HG02798 (cell line): ENCODE results near the gene METTL15.
"Not testable (repeated sequence)": the region's sequence is repeated elsewhere in the genome, so short reads cannot be mapped to it uniquely, and the experiment has no call there.

Experiments
- ATAC-seq: cut with Tn5 transposase; IDR thresholded peaks from one replicate; pipeline ENCODE4 v1.9.1; 2021; ENCODE audit warnings: mild to moderate bottlenecking; ENCODE audit not compliant: unreplicated experiment, poor library complexity

The METTL15 gene

DNA sequence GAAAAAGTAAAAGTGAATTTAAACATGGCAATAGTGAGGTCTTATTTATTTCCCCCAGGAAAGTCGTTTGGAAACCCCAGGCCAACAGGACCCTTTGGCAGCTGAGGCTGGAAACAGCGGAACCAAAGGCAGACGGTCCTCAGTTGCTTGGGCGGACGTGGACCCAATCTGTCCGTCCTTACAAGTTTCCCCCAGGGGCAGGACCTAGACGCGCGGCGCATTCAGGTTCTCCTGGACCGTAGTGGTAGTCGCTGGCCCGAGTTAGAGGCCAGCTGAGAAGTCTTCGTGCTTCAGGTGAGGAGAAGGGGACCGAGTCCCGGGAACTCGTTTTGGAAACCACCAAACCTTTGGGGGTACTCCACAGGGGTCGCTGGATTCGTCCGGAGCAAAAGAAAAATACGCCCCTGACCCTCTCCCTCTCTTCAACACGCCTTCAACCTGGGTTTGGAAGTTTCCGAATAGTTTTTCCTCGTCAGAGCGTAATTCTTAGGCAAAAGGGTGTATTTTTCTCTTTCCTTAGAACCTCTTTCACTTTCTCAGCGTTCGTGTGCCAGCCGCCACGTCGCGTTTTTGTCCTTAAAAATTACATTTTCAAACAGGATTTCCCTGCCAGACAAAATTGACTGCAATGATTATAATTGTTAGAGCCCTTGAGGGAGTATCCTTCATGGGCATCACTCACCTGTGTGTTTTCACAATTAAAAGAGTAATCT lies 2.1 kb downstream of the METTL15 start:
- peak; percentile 50 for ATAC-seq

DNA sequence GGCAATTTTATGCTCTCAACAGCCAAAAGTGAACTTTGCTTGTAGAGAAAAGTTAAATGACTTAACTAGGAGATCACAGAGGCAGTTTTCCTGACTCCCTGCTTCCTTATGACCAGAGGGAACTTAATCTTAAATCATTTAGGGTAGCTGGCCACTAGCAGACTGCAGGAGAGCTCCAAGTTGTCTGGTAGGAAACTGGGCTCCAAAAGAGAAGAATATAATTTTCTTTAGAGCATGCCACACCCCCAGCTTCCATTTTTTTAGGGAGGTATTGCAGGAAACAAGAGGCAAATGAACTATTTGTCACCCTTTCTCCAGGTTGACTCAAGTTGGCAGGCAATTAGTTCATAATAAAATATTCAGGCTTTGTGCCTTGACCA lies 2.6 kb downstream of the METTL15 start:
- no peak for ATAC-seq

DNA sequence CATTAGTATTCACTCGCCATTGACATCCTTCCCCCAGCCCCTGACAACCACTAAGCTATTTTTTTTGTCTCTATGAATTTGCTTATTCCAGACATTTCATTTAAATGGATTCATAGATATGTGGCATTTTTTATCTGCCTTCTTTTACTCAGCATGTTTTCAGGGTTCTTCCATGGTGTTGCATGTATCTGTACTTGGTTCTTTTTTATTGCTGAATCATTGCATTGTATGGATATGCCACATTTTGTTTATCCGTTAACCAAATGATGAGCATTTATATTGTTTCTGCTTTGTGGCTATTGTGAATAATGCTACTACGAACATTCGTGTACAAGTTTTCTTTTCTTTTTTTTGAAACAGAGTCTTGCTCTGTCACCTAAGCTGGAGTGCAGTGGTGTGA lies 5.9 kb downstream of the METTL15 start:
- ATAC-seq, result no peak

DNA sequence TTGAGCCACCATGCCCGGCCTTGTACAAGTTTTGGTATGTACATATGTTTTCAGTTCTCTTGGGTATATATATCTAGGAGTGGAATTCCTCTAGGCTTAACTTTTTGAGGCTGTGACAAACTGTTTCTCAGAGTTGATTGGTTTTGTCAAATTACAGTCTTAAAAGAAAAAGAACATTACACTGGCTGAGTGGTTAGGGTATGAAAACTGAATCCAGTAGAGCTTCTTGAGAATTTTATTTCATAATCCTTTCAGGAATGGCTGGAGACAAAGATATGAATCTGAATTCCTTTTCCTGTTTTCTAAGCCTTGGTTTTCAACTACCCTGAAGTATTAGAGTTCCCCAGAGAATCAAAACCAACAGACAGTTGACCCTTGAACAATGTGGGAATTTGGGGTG lies 6.5 kb downstream of the METTL15 start:
- ATAC-seq, result no peak

DNA sequence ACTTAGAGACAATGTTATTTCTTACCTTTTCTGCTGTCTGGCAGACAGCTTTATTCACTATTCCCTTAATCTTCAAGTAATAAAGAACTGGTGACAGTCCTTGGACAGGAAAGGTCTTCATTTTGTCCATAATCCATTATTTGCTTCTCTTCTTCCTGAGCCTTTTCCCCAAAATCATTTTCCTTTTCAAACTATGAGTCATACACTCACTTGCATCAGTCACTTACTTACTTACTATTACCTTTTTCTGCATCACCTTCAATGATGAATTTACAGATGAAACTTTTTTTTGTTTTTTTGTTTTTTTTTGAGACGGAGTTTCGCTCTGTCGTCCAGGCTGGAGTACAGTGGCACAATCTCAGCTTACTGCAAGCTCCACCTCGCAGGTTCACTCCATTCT lies 9.5 kb downstream of the METTL15 start:
- ATAC-seq, result no peak

DNA sequence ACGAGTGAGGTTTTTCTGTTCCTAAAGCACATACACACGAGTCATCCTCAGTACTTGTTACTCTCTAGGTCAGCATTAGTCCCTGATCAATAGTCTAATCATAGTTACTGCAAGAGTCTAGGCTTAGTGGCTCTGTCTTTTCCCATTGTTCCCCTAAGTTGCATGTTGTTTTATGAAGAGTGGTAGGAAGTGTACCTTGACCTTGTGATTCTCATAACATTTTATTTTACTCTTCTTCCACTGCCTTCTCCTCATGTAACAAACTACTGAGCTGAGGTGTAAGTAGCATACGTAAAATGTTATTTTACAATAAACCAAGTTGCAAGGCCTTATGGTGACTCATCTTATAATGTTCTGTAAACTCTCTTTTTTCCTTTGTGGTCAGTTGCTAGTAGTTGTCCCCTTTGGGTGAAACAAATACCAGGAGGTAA lies 15.0 kb downstream of the METTL15 start:
- ATAC-seq, result no peak

DNA sequence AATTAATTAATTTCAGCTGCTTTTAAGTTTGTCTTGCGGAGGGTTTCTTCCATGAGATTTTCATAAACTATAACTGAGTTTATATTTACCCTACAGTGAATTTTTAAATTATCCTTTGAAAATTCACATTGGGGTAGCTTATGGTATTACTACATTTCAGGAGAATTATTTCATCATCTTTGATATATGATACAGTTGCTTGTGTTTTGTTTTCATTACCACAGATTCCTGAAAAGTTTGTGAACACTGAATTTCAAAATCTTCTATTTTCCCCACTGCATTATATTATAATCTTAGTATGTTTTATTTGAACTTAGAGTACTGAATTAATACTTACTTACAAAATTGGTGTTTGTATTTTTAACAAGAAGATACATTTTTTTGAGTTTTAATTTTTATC lies 24.4 kb downstream of the METTL15 start:
- ATAC-seq, result no peak

DNA sequence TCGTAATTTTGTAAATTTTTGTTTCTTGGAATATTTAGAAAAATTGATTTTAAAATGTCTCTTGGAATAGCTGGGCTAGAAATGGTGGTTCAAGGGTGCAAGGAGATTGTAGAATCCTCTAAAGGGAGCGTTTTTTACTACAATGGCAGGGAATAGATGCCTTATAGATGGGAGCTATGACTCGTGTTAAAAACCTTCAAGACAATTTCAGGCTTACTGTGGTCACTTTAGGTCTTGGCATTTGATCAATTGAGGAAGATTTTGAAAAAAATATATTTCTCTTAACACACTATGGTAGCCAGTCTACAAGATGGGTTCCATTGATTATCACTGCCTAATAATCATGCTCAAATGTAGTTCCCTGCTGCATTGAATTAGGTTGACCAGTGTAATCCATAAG lies 25.0 kb downstream of the METTL15 start:
- ATAC-seq, result no peak

DNA sequence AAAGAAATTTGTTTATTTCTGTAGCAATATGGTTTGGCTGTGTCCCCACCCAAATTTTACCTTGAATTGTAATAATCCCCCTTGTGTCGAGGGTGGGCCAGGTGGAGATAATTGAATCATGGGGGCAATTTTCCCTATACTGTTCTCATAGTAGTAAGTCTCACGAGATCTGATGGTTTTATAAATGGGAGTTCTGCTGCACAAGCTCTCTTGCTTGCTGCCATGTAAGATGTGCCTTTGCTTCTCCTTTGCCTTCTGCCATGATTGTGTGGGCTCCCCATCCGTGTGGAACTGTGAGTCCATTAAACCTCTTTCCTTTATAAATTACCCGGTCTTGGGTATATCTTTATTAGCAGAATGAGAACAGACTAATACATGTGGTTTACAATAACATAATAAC lies 28.0 kb downstream of the METTL15 start:
- not testable (repeated sequence) for ATAC-seq

DNA sequence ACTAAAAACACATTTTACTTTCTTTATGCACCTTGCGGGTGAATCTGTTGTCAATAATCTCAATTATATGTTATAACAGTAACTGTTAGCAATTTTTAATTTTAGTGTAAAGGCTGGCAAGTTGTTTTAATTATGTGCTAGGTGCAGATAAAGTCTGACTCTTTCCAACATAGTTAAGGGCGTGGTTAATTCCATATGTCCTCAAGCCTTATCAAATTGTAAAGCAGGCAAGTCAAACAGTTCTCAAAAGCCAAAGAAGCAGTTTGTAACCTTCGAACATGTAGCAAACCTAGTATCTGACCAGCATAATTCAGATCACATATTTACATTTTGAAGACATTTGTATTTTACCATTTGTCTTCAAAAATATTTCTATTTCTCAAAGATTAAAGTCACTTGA lies 29.2 kb downstream of the METTL15 start:
- no peak for ATAC-seq

DNA sequence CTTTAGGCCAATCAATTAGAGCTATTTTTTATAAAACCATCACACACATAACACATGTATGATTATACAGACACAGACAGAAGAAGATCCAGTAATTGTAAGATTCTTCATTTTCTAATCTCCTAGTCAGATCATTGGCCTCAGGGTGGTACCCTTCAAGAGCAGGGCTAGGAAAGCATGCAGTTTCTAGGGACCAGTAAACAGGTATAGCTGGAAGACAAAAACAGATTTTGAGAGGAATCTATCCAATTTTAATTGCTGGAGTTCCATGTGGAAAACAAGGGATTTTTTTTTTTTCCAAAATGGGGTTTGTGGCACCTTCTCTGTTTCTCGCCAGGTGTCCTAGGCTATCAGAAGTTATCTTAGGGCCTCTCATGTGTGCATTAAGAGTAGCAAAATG lies 29.6 kb downstream of the METTL15 start:
- ATAC-seq, result no peak

DNA sequence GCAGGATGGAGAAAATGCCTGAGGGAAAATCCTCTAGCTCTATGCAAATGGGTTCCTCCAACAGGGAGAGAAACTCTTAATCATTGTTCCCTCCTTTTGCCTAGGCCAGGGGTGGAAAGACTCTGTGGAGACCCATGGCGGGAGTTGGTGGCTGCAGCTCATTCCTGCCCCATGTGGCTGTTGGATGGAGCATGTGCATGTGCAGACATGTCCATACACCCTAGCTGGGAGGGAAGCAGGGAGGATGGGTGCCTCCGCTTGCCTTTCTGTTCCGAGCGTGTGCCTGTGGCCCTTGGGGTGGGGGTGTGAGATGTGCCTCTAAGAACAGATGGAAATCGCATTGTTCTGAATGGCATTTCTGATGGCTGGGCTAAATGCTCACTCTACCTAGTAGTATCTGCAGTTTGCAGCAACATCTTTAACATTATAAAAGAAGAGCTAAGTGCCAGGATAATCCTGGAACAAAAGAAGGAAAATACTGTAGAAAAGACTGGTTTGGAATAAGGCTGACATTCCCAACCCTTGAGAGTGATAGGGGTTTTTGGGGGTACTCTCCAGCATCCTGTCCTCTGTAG lies 31.7 kb downstream of the METTL15 start:
- no peak for ATAC-seq

DNA sequence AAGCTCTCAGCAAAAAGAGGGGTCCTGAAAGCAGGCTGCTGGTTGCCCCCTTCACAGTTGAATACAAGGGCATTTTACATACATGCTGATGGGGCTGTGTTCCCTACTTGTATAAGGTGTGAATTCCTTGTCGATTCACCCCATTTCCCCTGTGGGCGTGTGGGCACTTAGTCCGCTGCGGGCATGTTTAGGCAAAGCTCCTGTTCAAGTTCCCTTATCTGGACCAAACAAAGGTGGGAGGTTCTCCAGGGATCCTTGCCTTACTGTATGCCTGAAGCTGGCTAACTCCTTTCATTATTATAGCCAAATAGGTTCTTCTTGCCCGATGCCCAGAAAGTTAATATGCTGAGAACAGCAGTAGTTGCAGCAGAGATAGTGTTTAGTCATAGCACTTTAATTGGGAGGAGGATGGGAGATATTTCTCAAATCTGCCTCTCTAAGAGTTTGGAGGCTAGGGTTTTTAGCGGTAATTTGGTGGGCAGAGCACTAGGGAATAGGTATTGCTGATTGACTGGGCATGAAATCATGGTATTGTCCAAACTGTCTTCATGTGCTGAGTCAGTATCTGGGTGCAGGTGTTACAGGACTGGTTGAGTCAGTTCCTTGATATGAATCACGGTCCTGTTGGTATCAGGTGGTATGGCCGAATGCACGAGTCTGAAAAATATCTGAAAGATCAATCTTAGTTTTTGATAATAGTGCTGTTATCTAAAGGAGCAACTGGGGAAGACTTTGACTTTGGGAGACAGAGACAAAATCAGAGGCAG lies 32.7 kb downstream of the METTL15 start:
- no peak for ATAC-seq

DNA sequence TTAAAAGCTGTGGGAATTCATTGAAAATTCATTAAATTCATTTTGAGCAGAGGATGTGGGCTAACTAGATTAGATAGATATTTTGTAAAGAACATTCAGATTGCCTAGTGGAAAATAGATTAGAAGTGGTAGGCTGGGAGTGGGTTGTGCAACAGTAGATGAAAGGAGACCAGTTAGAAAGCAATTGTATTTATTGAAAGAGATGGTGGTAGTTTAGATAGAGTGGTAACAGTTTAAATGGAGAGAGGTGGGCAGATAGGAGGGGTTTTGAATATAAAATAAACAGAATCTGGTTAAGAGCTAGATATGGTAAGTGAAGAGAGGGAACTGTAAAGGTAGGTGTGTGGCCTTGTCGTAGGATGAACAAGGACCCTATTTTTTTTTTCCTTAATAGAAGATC lies 34.5 kb downstream of the METTL15 start:
- no peak for ATAC-seq

DNA sequence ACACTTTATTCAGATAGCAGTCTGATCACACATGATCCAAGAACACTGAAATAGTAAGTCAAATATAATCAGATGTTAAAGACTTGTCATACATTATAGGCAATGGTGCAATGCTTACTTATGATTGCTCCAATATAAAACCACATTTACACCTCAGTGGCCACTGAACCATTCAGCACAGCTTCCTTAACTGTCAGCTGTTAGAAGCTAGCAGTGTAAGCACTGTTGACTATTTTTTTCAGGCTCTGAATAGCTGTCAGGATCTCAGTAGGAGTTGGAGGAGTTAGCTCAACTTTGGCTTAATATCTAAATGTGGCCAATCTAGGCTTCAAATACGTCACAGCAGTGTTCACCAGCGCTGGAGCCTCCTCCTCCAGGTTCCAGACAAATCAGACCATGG lies 36.6 kb downstream of the METTL15 start:
- no peak for ATAC-seq

DNA sequence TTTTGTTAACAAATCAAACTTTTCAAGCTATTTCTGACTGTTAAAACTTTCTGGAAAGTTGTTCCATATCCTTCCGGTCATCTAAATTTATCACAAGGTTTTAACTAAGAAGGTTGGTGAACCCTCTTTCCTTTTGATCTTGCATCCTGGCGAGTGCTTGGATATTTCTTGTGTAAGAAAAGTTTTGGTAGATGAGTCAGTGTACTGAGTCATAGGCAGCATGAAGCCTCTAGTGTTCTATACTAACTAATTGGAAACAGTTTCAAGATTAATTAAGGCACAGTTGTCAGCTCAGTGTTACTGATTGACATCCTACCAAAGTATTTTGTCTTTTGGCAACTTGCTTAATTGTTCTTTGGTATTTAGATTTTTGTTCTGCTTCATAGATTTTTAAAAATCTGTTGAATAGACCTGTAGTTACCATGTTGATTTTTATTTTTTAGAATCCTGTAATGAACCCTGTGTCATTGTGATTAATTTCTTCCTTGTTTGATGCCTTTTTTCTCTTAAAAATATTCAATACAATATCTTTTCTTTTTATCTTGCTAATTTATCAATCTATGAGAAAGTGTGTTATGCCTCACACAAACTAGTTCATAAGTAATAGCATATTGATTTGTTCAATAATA lies 38.0 kb downstream of the METTL15 start:
- ATAC-seq, result no peak

DNA sequence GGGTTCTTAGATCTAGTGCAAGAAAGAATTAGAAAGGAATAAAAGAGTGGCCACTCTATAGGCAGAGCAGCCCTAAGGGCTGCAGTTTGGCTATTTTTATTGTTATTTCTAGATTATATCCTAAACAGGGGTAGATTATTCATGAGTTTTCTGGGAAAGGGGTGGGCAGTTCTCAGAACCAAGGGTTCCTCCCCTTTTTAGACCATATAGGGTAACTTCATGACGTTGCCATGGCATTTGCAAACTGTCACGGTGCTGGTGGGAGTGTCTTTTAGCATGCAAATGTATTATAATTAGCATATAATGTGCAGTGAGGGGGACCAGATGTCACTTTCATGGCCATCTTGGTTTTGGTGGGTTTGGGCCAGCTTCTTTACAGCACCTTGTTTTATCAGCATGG lies 44.6 kb downstream of the METTL15 start:
- ATAC-seq, result no peak

DNA sequence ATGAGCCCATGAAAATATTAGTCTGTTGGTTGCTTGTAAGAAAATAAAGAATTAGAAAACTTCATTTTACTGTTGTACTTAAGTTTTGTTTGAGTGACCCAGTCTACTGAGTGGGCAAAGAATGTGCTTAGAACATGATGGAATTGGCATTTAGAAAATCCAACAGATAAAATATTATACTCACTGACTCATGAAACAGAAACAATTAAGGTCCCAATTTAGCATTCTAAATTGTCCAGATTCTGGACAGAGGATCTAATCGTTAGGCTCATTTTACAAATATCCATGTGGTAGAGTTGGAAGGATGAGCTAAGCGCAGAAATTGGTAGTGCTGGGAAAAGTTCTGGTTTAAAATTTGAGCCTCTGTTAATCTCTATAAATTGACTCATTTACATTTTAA lies 45.4 kb downstream of the METTL15 start:
- ATAC-seq, result no peak

DNA sequence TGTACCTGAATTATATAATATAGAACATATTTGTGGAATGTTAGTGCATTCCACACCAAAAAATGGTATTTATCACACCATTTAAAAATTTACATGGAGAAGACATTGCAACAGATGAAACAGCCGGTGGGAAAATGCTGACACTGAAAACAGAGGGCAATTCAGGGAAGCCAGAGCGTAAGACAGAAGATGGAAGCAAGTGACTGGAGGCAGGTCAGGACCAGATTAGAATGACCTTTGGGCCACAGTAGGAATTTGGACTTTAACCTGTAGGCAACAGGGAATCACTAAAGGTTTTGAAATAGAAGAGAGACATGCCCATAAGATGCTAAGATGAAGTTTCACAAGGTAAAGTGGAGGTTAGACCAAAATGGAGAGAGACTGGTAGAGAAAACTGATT lies 60.5 kb downstream of the METTL15 start:
- ATAC-seq, result no peak

DNA sequence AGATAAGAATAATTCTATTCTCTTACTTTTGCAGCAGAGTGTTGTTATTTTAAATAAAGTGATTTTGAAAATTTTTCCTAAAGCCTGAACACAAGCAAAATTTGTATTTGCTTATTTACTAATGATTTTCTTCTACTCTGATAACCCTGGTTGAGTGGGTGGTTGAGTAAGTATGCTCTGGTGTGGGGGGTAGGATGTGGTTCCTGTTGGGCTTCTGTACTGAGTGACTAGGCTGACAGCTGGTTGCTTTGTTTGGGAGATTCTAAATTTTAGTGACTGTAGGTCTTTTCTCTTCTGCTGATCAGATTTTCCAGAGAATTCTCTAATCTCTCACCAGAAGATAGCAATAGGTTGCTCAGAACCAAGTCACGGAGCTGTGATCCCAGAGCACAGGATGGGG lies 61.6 kb downstream of the METTL15 start:
- no peak for ATAC-seq

DNA sequence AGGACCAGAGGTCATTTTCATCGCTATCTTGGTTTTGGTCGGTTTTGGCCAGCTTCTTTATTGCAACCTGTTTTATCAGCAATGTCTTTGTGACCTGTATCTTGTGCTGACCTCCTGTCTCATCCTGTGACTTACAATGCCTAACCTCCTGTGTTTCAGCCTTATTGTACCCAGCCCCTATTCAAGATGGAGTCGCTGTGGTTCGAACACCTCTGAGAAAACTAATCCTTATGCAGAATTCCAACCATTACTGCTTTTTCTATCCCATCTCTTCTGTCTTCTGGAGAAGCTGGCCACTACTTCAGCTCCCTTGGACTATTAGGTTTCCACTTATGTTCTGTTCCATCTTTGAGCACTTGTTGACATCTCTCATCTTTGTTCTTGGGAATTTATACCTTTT lies 62.6 kb downstream of the METTL15 start:
- ATAC-seq, result no peak
